Progenitor cell of endocrine pancreas (in vitro differentiated cells): ENCODE results near the gene EXOC6B. TPM values are rescaled to one million over a fixed set of nuclear protein-coding genes. Genes with fewer than 3 reads are reported as not detected.
A peak's percentile ranks its signal among the peaks of the same experiment; 100 is the strongest.

Experiments used
- DNase-seq: peaks from one replicate; pipeline ENCODE4 v3.0.0; 2021; ENCODE audit warnings: low spot score; ENCODE audit not compliant: unreplicated experiment
- H3K27ac Mint-ChIP-seq: 2 replicates; pipeline ENCODE4 v1.8.0; 2021; ENCODE audit warnings: mild to moderate bottlenecking, moderate library complexity, mixed read lengths
- H3K27me3 Mint-ChIP-seq: 2 replicates; pipeline ENCODE4 v1.8.0; 2021; ENCODE audit warnings: mixed read lengths
- H3K36me3 Mint-ChIP-seq: 2 replicates; pipeline ENCODE4 v1.8.0; 2022; ENCODE audit warnings: mixed read lengths; ENCODE audit not compliant: insufficient read depth
- H3K4me1 Mint-ChIP-seq: 2 replicates; pipeline ENCODE4 v1.8.0; 2021; ENCODE audit warnings: low read depth, mixed read lengths
- H3K4me3 Mint-ChIP-seq: 2 replicates; pipeline ENCODE4 v1.8.0; 2021; ENCODE audit warnings: low read depth, mild to moderate bottlenecking, moderate library complexity, mixed read lengths
- H3K9me3 Mint-ChIP-seq: 2 replicates; pipeline ENCODE4 v1.8.0; 2021; ENCODE audit warnings: low read depth, mixed read lengths
- total RNA-seq: library from RNA; stranded (reverse); gene quantifications from 2 replicates; pipeline ENCODE4 v1.2.1, GENCODE V29; 2021
- TF ChIP-seq, protein P1 (sequence below): fragments of 200-600 bp; sonication (generic); IDR thresholded peaks from one replicate; pipeline ENCODE4 v1.5.0; 2021; ENCODE audit warnings: antibody characterized with exemption, mild to moderate bottlenecking; ENCODE audit not compliant: unreplicated experiment

Gene EXOC6B
- total RNA-seq, 1 donor from 2014 or later = 71.9 TPM

DNA sequence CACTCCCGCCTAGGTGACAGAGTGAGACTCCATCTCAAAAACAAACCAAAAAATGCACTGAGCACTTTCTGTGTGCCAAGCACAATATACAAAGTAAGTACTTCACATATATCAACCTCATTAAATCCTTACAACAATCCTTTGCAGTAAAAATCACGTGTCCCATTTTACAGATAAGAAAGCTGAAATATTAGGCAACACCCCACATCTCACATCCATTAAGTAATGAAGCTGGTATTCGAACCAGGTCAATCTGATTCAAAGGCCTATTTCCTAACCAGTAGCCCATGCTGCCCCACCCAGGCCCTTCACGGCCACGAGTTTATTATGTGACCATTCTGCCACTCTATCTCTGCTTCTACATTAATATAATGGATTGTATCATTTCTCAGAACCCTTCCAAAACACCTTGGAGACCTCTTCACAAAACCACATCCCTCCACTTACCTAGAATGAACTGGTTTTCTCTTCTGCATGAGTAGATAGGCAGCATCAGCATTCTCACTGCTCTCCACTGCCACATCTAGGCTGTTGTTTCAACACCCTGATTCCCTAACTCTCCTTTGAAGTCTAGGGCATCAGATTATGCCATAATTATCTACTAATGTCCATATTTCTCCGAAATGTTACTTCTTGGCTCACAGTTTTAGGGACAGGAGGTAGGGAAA lies 3.1 kb upstream of the EXOC6B start:
- TF ChIP-seq, protein P1, sequence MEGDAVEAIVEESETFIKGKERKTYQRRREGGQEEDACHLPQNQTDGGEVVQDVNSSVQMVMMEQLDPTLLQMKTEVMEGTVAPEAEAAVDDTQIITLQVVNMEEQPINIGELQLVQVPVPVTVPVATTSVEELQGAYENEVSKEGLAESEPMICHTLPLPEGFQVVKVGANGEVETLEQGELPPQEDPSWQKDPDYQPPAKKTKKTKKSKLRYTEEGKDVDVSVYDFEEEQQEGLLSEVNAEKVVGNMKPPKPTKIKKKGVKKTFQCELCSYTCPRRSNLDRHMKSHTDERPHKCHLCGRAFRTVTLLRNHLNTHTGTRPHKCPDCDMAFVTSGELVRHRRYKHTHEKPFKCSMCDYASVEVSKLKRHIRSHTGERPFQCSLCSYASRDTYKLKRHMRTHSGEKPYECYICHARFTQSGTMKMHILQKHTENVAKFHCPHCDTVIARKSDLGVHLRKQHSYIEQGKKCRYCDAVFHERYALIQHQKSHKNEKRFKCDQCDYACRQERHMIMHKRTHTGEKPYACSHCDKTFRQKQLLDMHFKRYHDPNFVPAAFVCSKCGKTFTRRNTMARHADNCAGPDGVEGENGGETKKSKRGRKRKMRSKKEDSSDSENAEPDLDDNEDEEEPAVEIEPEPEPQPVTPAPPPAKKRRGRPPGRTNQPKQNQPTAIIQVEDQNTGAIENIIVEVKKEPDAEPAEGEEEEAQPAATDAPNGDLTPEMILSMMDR = no peak
- Mint-ChIP-seq H3K4me1 (peaks cover 21% of the 10 kb centered on the region), H3K27ac (no peak overlapping the region), H3K4me3 (no peak overlapping the region), H3K27me3 (no peaks in the 10 kb centered on the region), H3K36me3 (no peaks in the 10 kb centered on the region), H3K9me3 (no peaks in the 10 kb centered on the region)
- no peak for DNase-seq

DNA sequence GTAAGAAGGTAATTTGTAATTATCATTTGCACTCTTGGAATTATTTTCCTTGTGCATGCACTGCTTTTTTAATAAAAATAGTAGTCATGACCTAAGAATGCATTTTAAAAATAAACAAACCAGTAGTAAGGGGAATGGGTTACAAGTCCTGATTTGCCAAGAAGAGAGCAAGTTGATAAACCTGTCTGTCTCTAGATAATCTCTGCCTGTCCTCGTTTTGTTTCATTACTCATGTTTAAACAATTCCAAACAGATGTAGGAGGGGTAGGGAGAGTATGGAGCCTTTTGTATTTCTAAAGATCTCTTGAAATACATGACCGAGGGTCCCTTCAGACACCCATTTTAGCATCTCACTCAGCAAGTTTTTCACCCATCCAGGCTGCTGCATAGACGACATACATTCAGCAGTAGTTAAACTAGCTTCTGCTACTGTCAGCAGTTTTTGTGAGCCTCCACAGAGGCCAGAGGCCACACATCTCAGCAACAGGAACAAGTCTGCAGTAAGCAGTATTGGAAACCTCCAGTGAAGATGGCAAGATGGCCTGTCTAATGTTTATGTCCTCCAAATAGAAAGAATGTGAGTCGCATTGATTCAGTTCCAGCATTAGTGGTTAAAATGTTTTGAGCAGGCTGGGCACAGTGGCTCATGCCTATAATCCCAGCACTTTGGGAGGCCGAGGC lies 2.3 kb upstream of the EXOC6B start:
- Mint-ChIP-seq H3K27ac (no peak overlapping the region), H3K4me1 (peaks cover 21% of the 10 kb centered on the region), H3K36me3 (no peaks in the 10 kb centered on the region), H3K27me3 (no peaks in the 10 kb centered on the region), H3K9me3 (no peaks in the 10 kb centered on the region), H3K4me3 (no peak overlapping the region)
- TF ChIP-seq, protein P1 = no peak
- DNase-seq = no peak

GRCh38 chr2:72827487-72827886 lies 1.7 kb upstream of the EXOC6B start:
- no peak for DNase-seq
- Mint-ChIP-seq H3K4me1 (peaks cover 24% of the 10 kb centered on the region), H3K27ac (no peak overlapping the region), H3K4me3 (peak overlapping the region; percentile 34), H3K9me3 (no peaks in the 10 kb centered on the region), H3K27me3 (no peaks in the 10 kb centered on the region), H3K36me3 (peaks cover 3% of the 10 kb centered on the region)
- TF ChIP-seq, protein P1 = no peak

GRCh38 chr2:72826156-72826477 lies 284 bp upstream of the EXOC6B start:
- no peak for DNase-seq
- no peaks in the 10 kb centered on the region for H3K9me3 Mint-ChIP-seq
- TF ChIP-seq, protein P1 = no peak
- H3K27me3 Mint-ChIP-seq = no peaks in the 10 kb centered on the region
- H3K36me3 Mint-ChIP-seq = peaks cover 7% of the 10 kb centered on the region
- H3K27ac Mint-ChIP-seq = peak overlapping the region; percentile 98
- peak overlapping the region; percentile 99 for H3K4me3 Mint-ChIP-seq
- H3K4me1 Mint-ChIP-seq = peaks cover 26% of the 10 kb centered on the region

GRCh38 chr2:72824224-72824842 lies 1.5 kb downstream of the EXOC6B start:
- Mint-ChIP-seq H3K36me3 (peaks cover 10% of the 10 kb centered on the region), H3K4me3 (peak overlapping the region; percentile 99), H3K27me3 (no peaks in the 10 kb centered on the region), H3K9me3 (no peaks in the 10 kb centered on the region), H3K4me1 (peaks cover 26% of the 10 kb centered on the region), H3K27ac (peak overlapping the region; percentile 97)
- TF ChIP-seq, protein P1 = no peak
- no peak for DNase-seq
